HG02981 (cell line): Measurements from ENCODE around the gene GPC5.
A peak's percentile ranks its signal among the peaks of the same experiment; 100 is the strongest.

Experiments used
- ATAC-seq: cut with Tn5 transposase; IDR thresholded peaks from one replicate; pipeline ENCODE4 v1.9.1; 2021; ENCODE audit warnings: mild to moderate bottlenecking, moderate library complexity; ENCODE audit not compliant: unreplicated experiment

GPC5 gene

DNA sequence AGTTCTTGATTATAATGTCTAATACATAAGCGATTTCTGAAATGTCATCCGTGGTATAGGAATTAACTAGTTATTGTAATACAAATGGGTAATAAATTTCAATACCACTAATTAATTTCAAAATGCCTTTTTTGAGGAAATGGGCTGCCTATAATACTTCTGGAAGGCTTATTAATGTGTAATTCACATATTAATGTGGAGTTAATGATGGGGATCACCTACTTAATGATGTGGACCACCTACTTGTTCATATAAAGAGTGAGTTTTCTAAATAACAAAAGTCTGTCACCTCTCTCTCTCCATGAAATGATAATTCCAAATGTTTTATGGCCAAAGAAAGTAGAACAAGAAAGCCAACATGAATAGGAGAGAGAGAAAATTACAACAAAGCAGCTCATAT, 914.4 kb downstream of the GPC5 start:
- ATAC-seq: no peak

DNA sequence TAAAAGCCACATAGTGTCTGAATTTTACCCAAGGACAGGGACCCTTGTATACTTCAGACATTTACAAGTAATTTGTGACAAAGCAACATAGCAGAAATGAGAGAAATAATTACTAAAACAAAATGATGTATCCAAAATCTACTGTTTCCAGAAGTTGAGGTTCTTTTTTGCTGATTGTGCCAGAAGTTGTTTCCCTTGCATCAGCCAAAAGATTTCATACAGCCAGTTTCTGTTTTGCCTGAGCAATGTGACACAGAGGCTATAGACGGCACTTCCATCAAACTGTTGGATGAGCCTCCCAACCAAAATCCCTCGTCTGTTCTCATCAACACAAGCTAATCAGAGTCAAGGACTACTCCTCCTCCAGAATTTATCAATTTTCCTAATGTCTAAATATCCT, 915.0 kb downstream of the GPC5 start:
- no peak for ATAC-seq

DNA sequence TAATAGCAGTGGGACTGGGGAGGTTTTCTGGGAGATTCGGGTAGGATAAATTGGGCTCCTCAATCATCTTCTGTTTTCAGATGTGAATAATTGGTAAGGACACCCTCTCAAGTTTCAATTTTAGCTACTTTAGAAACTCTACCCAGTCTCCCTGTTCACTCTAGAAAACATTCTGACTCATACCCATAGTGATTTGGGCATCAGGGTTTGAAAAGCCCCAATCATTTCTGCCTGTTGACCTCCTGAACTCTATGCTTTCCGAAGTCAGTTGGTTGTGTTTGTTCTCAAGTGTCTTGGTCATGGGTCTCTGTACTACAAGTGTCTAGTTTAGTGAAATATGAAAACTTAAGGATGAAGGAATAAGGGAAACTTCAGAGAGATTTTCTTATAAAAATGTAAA, 916.8 kb downstream of the GPC5 start:
- peak; percentile 47 for ATAC-seq

DNA sequence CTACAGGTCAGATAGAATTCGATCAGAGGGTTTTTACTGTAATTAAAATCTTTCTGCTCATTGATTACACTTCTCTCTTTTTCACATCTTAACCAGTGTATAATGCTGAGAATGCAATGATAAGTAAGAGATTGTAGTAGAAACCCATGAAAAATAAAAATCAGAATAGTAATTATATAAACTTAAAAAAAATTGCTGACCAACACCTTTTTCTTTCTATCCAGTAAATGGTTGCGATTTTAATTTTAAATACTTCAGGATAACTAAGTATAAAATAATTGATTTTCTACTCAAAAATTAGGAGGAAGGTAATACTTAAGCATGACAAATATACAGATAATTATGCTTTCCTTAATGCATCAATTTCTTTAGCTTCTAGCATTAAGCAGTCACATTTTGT, 917.6 kb downstream of the GPC5 start:
- no peak for ATAC-seq

DNA sequence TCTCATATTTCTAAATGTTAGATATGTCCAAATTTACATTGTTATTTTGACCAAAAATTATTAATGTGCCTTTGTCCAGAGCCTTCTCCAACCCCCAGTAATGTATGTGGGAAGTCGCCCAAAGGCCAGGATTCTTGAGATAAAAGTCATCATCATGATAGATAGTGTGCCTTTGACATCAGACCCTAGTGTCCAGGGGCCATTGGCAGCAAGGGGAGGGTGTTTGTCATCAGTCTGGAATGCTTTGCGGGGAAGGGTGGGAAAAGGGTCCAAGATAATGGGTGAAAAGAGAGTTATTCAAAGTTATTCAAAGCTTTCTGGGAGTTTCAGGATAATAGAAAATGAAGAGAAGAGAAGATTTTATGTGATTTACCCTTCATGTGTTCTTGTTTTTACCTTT, 918.6 kb downstream of the GPC5 start:
- no peak for ATAC-seq

DNA sequence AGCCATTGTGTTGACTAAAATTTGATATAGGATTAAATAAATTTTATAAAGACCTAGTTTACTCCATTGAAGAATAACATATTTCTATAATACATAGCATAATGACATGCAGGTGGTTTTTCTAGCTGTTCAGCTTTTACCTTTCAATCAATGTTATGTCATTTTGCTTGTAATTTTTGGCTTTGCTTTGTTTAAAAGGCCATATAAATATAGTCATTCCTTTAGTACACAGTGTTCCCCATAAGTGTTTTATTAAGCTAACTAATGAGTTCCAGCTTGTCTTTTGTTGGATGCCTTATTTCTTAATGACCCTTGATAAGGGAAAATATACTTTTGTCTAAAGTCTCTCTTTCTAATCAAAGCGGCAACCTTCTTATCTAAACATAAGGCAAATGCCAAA, 921.9 kb downstream of the GPC5 start:
- ATAC-seq: no peak

DNA sequence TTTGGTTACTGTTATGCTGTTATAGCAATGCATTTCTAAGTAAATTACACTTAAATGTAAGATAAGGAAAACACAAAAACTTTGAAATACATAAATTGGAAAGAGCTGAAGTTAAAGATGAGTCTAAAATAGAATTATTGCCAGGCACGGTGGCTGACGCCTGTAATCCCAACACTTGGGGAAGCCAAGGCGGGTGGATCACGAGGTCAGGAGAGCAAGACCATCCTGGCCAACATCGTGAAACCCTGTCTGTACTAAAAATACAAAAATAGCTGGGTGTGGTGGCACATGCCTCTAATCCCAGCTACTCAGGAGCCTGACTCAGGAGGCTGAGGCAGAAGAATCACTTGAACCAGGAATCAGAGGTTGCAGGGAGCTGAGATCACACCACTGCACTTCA, 922.8 kb downstream of the GPC5 start:
- no peak for ATAC-seq

DNA sequence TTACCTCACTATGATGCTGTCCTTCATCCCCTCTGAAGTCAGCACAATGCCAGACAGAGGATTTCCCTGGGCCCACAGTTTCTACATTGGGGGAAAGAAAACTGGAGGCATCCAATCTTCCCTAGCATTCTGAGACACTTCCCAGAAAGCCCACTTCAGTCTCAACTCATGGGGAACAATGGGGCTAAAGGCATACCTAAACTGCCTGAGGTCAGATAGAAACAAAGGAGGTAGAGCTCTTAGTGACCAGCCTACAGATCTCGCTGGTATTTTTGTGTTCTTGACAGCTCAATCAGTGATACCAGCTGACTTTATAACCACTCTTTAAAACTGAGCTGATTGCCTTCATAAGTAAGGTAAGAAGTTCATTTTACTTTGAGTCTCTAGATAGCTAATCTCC, 947.2 kb downstream of the GPC5 start:
- ATAC-seq: no peak

DNA sequence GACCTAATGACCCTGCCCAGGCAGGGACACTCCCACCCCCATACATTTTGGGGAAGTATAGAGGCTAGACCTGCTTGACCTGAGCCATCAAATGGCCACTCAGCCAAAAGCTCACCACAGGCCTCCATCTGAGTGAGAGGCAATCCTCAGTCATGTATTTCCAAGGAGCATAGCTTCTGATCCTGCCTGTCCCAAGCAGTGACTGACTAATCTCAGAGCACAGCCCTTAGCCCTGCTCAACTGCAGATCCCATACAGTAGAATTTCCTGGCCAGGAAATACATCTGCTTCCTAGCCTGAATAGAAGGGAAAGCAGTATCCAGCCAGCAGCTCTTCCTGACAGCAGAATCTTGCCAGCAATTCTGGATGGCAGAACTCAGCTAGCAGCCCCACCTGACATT, 947.6 kb downstream of the GPC5 start:
- no peak for ATAC-seq

DNA sequence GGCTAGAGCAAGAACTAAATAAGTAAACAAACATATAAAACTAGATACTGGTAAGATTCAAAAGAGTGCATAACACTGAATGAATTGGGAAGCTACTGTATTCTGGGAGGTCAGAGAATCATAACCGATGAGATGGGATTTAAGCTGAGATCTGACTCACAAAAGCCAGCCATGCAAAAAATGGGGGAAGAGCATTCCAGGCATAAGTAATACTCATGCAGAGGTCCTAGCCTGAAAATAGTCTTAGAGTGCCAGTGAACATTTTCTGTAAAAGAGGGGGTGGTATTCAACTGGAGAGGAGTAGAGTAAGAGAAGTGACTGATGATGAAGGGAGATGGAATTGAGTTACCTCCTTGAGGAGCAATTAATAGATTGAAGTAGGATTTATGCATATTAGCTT, 956.2 kb downstream of the GPC5 start:
- no peak for ATAC-seq

DNA sequence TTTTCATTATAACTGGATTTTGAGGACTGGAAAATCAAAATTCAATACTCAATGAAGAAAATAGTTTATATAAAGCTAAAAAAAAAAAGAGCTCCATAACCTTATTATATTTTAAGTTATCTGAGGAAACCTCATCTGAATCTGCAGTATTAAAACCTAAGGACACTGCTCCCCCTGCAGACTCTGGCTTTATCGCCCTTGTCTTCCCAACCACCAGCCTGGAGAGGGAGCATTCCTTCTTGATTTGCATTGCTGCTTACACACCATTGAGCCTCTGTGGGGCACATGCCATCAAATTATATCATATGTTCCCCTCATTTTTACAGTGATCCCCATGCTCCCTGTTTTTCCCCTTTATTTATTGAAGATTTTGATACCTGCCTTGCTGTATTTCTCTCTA, 956.8 kb downstream of the GPC5 start:
- ATAC-seq: no peak

DNA sequence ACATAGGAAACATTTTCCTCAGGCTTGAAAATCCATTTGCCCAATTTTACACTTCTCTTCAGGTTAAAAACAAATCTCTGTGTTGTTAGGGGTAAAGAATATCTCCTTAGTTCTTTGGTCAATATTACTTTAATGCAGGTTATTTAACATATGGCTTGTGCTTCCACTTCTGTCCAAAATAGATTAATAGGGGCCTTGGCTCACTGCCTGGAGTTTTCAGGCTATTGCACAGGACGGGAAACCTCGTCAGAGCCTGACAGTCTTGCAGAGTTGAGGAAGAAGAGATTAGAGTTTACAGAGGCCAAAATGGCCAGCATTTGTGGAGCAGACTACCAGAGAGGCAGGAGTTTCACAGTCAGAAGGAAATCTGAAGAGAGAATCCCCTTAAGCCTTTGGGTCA, 964.3 kb downstream of the GPC5 start:
- ATAC-seq: no peak

DNA sequence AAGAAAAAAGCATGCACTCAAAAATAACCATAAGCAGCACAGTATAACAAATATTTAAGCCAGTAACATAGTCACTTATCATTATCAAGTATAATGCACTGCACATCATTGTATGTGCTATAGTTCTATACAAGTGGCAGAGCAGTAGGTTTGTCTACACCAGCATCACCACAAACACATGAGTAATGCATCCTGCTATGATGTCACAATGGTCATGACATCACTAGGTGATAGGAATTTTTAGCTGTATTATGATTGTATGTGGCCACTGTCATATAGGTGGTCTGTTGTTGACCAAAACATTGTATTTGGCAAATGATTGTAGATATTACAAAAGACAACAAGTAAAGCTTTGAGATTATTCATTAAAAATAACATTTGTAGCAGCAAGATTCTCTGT, 967.5 kb downstream of the GPC5 start:
- ATAC-seq: no peak

DNA sequence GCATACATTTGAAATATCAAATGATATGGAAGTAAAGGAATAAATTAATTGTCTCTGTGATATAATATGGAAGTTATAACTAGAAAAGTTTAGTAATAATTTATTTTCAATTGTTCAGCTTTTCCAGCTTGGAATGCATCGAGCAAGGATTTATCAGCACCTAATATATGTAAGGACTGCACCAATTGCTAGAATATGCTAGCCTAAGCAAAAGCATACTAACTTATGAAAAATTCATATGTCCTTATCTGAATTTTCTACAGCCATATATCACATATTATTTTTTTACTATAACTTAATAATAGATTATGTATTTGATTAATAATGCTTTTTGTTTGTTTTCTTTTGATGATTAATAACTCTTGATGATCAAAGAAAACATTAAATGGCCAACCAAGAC, 979.0 kb downstream of the GPC5 start:
- ATAC-seq: no peak

DNA sequence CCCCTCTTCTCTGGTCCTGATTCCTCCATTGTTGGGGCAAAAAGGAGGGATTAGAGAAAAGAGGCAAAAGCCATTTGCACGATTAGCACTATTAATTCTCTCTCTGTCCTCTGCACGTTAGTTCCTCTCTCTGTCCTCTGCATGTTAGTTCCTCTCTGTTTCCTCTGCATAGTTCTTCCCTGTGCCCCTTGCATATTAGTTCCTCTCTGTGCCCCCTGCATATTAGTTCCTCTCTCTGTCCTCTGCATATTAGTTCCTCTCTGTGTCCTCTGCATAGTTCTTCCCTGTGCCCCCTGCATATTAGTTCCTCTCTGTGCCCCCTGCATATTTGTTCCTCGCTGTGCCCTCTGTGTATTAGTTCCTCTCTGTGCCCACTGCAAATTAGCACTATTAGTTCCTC, 981.0 kb downstream of the GPC5 start:
- no peak for ATAC-seq

DNA sequence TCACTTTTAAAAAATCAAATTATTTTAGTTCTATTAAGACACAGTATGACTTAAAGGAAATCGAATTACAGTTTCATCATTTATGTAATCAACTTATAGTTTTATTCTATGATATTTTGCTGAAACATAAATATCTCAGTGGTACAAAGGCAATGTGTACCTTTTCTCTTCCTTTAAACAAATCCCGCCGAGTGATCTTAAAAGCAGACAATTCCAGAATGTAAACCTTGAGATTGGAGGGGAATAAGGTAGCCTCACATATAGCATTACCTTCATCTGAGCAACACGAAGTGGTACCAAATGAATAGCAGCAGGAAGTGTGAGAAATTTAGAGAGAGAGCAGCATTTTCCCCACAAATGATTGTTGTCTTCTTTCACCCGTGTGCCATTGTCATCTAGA, 986.0 kb downstream of the GPC5 start:
- ATAC-seq: no peak

DNA sequence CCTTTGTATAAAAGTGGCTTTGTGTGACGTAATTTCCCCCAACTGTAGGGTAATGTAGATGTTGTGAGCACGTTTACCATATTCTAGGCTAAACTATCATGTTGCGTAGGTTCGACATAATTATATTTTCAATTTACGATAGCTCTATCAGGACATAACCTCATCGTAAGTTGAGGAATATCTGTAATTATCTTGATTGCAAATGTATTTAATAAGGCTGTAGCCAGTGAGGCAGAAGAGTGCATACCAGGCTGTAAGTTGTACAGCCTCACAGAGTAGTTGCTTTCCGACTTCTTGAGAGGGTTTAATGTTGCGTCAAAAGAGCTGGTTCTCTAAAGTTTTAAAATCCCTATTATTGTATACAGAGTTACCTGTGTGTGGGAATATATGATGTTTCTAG, 988.8 kb downstream of the GPC5 start:
- no peak for ATAC-seq

DNA sequence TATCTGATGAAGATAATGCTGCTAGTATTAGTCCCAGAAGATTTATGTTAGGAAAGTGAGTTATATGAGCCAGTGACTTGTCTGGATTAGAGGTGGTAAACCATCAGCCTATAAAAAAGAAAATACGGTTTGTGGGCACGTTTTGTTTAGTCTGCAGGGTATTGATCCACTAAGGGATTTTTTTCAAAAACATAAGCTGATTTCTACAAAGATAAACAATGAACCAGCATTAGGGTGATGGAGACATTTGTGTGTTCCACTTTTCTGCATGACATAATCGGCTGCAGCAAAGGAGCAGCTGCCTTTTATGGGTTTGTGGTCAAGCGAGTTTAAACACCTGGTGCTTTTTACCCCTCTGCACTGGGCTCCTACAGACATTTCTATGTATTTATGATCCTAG, 991.8 kb downstream of the GPC5 start:
- ATAC-seq: no peak

DNA sequence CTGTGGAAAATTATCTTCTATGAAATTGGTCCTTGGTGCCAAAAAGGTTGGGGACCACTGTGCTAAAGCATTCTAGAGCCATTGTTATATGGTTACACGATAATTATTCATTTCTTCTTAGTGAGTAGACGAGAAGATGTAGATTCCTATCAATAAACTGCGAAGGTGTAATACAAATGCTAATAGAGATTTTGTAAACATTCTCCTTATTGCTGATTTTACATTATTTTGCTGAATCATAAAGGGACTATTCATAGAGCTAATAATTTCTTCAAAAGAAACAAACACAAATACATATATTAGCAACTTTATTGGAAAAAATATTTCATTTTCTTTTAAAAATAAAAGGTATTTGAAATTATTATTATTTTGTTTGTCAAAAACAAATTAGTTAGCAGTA, 1005.2 kb downstream of the GPC5 start:
- no peak for ATAC-seq

DNA sequence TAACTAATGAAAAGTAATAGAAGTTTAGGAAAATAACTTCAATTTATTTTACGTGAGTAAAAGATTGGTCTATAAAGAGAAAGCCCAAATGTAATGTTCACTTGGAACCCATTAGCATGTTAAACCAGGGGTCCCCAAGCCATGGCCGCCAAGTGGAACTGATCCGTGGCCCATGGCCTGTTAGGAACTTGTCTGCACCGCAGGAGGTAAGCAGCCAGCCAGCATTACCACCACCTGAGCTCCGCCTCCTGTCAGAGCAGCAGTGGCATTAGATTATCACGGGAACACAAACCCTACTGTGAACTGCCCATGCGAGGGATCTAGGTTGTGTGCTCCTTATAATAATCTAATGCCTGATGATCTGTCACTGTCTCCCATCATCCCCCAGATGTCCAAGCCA, 1009.4 kb downstream of the GPC5 start:
- ATAC-seq: no peak

DNA sequence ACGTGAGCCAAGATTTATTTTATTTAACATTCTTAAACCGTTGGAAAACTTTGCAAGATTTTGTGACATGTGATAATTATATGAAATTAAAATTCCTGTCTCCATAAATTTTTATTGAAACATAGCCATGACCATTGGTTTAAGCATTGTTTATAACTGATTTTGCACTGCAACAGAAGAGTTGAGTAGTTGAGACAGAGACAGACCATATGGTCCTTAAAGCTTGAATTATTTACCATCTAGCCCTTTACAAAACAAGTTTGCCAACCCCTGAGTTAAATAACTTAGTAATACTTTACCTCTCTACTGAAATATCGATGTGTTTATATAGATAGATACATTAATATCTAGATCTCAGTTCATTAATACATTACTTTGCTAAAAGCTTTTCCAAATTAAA, 1014.1 kb downstream of the GPC5 start:
- ATAC-seq: no peak

DNA sequence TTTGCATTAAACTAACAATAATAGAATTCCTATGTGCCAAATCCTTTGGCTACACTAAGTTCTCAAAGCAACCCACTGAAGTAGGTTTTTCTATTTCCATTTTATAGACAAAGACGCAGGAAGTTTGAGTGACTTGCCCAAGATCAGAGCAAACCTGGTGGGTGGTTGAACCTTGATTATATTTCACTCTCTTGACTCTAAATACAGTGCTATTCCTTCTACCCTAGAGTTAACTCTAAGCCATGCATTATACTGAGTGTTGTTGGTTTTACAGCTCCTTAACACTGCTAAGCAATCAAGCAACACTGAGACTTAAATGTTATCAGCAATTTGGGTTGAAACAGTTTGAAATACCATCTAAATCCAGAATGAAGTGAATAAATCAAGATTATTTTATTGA, 1014.6 kb downstream of the GPC5 start:
- ATAC-seq: no peak

DNA sequence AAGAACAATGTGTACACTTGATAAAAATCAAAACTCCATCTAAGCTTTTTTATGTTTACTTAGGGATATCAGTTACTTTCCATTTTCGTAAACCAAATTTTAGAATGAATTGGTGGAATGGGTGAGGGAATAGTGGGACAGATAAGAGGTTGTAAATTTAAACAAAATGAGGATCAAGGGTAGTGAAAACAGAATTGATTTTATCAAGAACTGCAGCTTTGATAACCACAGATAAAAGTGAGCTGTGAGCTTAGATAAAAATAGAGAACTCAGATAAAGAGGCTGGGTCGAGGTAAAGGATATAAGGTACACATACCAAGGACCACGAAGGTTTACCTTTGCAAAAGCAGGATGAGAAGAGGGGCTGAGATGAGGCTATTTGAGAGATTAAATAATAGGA, 1015.0 kb downstream of the GPC5 start:
- ATAC-seq: no peak

DNA sequence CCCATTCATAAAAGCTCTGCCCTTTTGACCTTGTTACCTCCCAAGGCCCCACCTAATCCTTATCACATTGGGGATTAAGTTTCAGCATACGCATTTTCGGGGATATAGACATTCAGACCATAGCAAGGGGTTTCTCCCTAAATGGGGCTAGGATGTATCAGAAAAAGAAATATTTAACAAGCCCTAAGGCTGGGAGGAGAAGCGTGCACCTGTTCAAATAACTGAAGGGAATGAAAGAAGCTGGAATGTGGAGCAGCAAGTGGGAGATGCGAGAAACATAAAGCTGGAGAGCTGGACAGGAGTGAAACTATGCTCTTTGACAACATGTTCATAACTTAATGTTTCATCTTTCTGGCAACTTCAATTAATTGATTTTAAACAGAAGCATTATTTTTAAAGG, 1016.4 kb downstream of the GPC5 start:
- no peak for ATAC-seq
